Kidney epithelial cell (primary cell): ENCODE results near the gene KRT14. TPM values are rescaled to one million over a fixed set of nuclear protein-coding genes. Genes with fewer than 3 reads are reported as not detected.

Source experiments
- DNase-seq: peaks from one replicate; pipeline ENCODE4 v3.0.0-alpha.2; 2010; ENCODE audit warnings: low read depth
- H3K27me3 ChIP-seq: 2 replicates; pipeline ENCODE4 v1.6.0; 2011; ENCODE audit warnings: low read length; ENCODE audit not compliant: control insufficient read depth, insufficient read depth
- H3K36me3 ChIP-seq: 2 replicates; pipeline ENCODE4 v1.5.1; 2011; ENCODE audit warnings: low read length; ENCODE audit not compliant: control insufficient read depth, insufficient read depth
- H3K4me3 ChIP-seq: 2 replicates; pipeline ENCODE4 v1.5.1; 2011; ENCODE audit warnings: low read depth, mild to moderate bottlenecking, control low read depth, low read length
- CTCF ChIP-seq: IDR thresholded peaks from 2 replicates; pipeline ENCODE4 v1.5.1; 2011; ENCODE audit warnings: mild to moderate bottlenecking, moderate library complexity, low read length, control low read depth, inconsistent platforms; ENCODE audit not compliant: insufficient read depth, poor library complexity, severe bottlenecking
- total RNA-seq: library from RNA; depleted of rRNA; stranded (reverse); fragments of >200 nt; gene quantifications from 2 replicates; pipeline ENCODE4 v1.2.3, GENCODE V29; 2015

Gene KRT14
- total RNA-seq, 1 donor from 2014 or later: not detected

DNA sequence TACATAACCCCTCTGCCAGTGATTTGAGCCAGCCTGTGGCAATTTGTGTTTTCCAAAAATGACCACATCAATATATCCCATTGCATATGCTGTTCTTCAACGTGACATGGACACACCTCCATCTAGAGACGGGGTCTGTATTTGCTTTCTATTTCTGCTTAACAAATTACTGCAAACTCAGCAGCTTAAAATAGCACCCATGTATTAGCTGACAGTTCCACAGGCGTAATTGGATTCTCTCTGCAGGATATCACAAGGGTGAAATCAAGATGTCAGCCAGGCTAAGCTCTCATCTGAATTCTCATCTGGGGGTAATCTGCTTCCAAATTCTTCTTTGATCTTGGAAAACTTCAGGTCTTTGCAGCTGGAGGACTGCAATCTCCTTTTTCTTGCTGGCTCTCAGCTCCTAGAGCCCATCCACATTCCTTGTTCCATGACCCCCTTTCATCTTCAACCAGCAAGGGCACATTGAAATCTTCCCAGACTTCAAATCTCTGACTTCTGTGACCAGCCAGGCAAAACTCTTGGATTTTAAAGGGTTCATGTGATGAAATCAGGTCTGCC is 23.0 kb downstream of the KRT14 start:
- Histone ChIP-seq H3K36me3 (no peaks in the 10 kb centered on the region), H3K27me3 (peaks cover 13% of the 10 kb centered on the region)
- TF ChIP-seq CTCF: no peak

DNA sequence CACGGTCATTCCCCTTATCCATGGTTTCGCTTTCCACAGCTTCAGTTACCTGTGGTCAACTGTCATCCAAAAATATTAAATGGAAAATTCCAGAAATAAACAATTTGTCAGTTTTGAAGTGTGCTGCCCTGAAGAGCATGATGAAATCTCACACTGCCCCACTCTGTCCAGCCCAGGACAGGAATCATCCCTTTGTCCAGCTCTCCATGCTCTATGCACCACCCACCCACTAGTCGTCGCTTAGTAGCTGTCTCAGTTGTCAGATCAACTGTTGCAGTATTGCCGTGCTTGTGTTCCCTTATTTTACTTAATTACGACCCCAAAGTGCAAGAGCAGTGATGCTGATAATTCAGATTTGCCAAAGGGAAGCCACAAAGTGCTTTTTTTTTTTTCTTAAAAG is 25.1 kb downstream of the KRT14 start:
- H3K36me3 ChIP-seq: no peaks in the 10 kb centered on the region
- peaks cover 6% of the 10 kb centered on the region for H3K27me3 ChIP-seq
- H3K4me3 ChIP-seq: no peak overlapping the region
- no peak for TF ChIP-seq CTCF
- DNase-seq: no peak

More for the DNA sequence above, 23.0 kb downstream of the KRT14 start:
- DNase-seq: no peak
- H3K4me3 ChIP-seq: no peak overlapping the region

GRCh38 chr17:41559548-41559947 is 27.1 kb downstream of the KRT14 start:
- Histone ChIP-seq H3K27me3 (no peaks in the 10 kb centered on the region), H3K4me3 (no peak overlapping the region), H3K36me3 (no peaks in the 10 kb centered on the region)
- no peak for TF ChIP-seq CTCF
- DNase-seq: no peak

DNA sequence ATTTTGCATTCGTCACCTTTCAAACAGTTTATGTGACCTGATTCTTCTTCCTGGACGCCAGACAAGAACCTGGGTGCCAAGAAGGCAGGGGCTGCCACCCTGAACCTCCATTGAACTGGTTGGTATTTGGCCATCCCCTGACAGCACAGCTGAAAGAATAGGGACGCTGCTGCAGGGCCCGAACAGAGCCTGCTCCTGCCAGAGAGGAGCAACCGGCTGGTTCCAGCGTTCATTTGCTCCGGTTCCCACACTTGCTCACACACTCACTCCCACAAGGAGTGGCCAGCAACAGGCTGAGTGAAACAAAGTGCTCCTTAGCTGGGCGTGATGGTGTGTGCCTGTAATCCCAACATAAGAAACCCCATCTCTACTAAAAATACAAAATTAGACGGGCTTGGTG is 29.8 kb downstream of the KRT14 start:
- no peak for DNase-seq
- Histone ChIP-seq H3K27me3 (no peaks in the 10 kb centered on the region), H3K4me3 (no peak overlapping the region), H3K36me3 (no peaks in the 10 kb centered on the region)
- no peak for TF ChIP-seq CTCF

GRCh38 chr17:41556306-41556705 is 30.4 kb downstream of the KRT14 start:
- no peak overlapping the region for H3K4me3 ChIP-seq
- DNase-seq: no peak
- no peaks in the 10 kb centered on the region for H3K27me3 ChIP-seq
- no peak for TF ChIP-seq CTCF
- H3K36me3 ChIP-seq: no peaks in the 10 kb centered on the region
